GM12878 (cell line): ENCODE measurements around the gene BSND. TPM values are rescaled to one million over a fixed set of nuclear protein-coding genes. Genes with fewer than 3 reads are reported as not detected.

ENCODE experiments used
- BHLHE40 ChIP-seq, 2 experiments: fragments of 450-650 bp in 1 of 2; IDR thresholded peaks; 2 replicates each; pipeline ENCODE4 v1.6.1; 2011 to 2017; ENCODE audit warnings: low read depth in 2 of 2, borderline replicate concordance in 1 of 2, improper control_type of control experiment in 1 of 2, low read length in 1 of 2, mild to moderate bottlenecking in 1 of 2
- CBX3 ChIP-seq: fragments of 200-600 bp; sonication (generic); IDR thresholded peaks from 2 replicates; pipeline ENCODE4 v1.6.1; 2016; ENCODE audit warnings: low read depth, borderline replicate concordance
- CEBPZ ChIP-seq: fragments of 150-350 bp; IDR thresholded peaks from 2 replicates; pipeline ENCODE4 v1.6.1; 2016; ENCODE audit warnings: low read depth, low read length
- CHD1 ChIP-seq: IDR thresholded peaks from 2 replicates; pipeline ENCODE4 v1.6.1; 2012; ENCODE audit warnings: low read depth, low read length, improper control_type of control experiment
- FOXM1 ChIP-seq: IDR thresholded peaks from 2 replicates; pipeline ENCODE4 v1.6.1; 2012; ENCODE audit warnings: low read depth, mild to moderate bottlenecking, inconsistent platforms, low read length, moderate library complexity
- HDAC2 ChIP-seq: fragments of 200-600 bp; sonication (generic); IDR thresholded peaks from 2 replicates; pipeline ENCODE4 v1.6.1; 2017
- HDGF ChIP-seq: fragments of 450-650 bp; IDR thresholded peaks from 2 replicates; pipeline ENCODE4 v1.6.1; 2016; ENCODE audit warnings: antibody characterized with exemption
- JUNB ChIP-seq: IDR thresholded peaks from 2 replicates; pipeline ENCODE4 v1.6.1; 2016; ENCODE audit warnings: antibody characterized with exemption, mild to moderate bottlenecking
- JUND ChIP-seq: IDR thresholded peaks from 2 replicates; pipeline ENCODE4 v1.6.1; 2012; ENCODE audit warnings: low read depth, mild to moderate bottlenecking, low read length, improper control_type of control experiment, moderate library complexity
- MEF2A ChIP-seq: IDR thresholded peaks from 2 replicates; pipeline ENCODE4 v1.6.1; 2011; ENCODE audit warnings: low read depth, mild to moderate bottlenecking, low read length, moderate library complexity; ENCODE audit not compliant: insufficient read depth
- NFIC ChIP-seq: IDR thresholded peaks from 2 replicates; pipeline ENCODE4 v1.6.1; 2012; ENCODE audit warnings: low read depth, mild to moderate bottlenecking, inconsistent platforms, low read length, moderate library complexity
- NR2C2 ChIP-seq: IDR thresholded peaks from 2 replicates; pipeline ENCODE4 v1.6.1; 2011; ENCODE audit warnings: borderline replicate concordance, low read depth; ENCODE audit not compliant: control insufficient read depth, insufficient read length
- PAX8 ChIP-seq: fragments of 450-650 bp; IDR thresholded peaks from 2 replicates; pipeline ENCODE4 v1.6.1; 2017; ENCODE audit warnings: mild to moderate bottlenecking, moderate library complexity
- PBX3 ChIP-seq: IDR thresholded peaks from 2 replicates; pipeline ENCODE4 v1.6.1; 2011; ENCODE audit warnings: mild to moderate bottlenecking, low read depth, low read length, moderate library complexity; ENCODE audit not compliant: insufficient replicate concordance
- RELA ChIP-seq: fragments of 450-650 bp; IDR thresholded peaks from 2 replicates; pipeline ENCODE4 v1.8.0; 2014; ENCODE audit warnings: borderline replicate concordance; ENCODE audit not compliant: partially characterized antibody
- RUNX3 ChIP-seq: IDR thresholded peaks from 2 replicates; pipeline ENCODE4 v1.6.1; 2012; ENCODE audit warnings: low read length, inconsistent platforms
- SIN3A ChIP-seq: IDR thresholded peaks from 2 replicates; pipeline ENCODE4 v1.6.1; 2012; ENCODE audit warnings: low read depth, low read length, improper control_type of control experiment
- SIX5 ChIP-seq: IDR thresholded peaks from 2 replicates; pipeline ENCODE4 v1.6.1; 2011; ENCODE audit warnings: mild to moderate bottlenecking, low read depth, low read length, moderate library complexity; ENCODE audit not compliant: severe bottlenecking
- SPI1 ChIP-seq: IDR thresholded peaks from 2 replicates; pipeline ENCODE4 v1.6.1; 2011; ENCODE audit warnings: low read depth, mild to moderate bottlenecking, low read length, moderate library complexity, borderline replicate concordance; ENCODE audit not compliant: insufficient read depth
- SREBF1 ChIP-seq: IDR thresholded peaks from 2 replicates; pipeline ENCODE4 v1.6.1; 2012; ENCODE audit warnings: mild to moderate bottlenecking, low read length
- WRNIP1 ChIP-seq: IDR thresholded peaks from 2 replicates; pipeline ENCODE4 v1.6.1; 2011; ENCODE audit warnings: low read depth, low read length, improper control_type of control experiment, borderline replicate concordance
- ZBTB11 ChIP-seq: fragments of 450-650 bp; formaldehyde crosslinking; IDR thresholded peaks from 2 replicates; pipeline ENCODE4 v1.5.0; 2022; ENCODE audit warnings: mild to moderate bottlenecking, missing genetic modification characterization
- ZNF24 ChIP-seq: fragments of 450-650 bp; IDR thresholded peaks from 2 replicates; pipeline ENCODE4 v1.6.1; 2017; ENCODE audit warnings: antibody characterized with exemption, mild to moderate bottlenecking
- ZNF384 ChIP-seq: IDR thresholded peaks from 2 replicates; pipeline ENCODE4 v1.6.1; 2012; ENCODE audit warnings: low read depth, mild to moderate bottlenecking, low read length, improper control_type of control experiment, borderline replicate concordance
- ZSCAN29 ChIP-seq: fragments of 450-650 bp; IDR thresholded peaks from 2 replicates; pipeline ENCODE4 v1.6.1; 2017; ENCODE audit warnings: mild to moderate bottlenecking, moderate library complexity
- polyA plus RNA-seq, 11 experiments: library from polyadenylated mRNA; depleted of rRNA in 4 of 11; unstranded in 6 of 11; stranded (reverse) in 5 of 11; fragments of >200 nt; fragmentation: Nextera tagmentation in 4 of 11; fragmentation: Illumina TruSeq in 1 of 11; extraction: Ambion mirVana in 4 of 11; extraction: Trizol in 1 of 11; gene quantifications; 1 replicate in 1 of 11; 2 replicates in 10 of 11; pipeline versions ENCODE4 v1.2.1 to v1.2.3, GENCODE V29; 2011 to 2016; ENCODE audit warnings: inconsistent platforms in 2 of 11, missing spikeins in 2 of 11, low read depth in 1 of 11
- total RNA-seq, 4 experiments: library from RNA; depleted of rRNA in 3 of 4; stranded (reverse); fragments of >200 nt in 3 of 4; fragmentation: Illumina TruSeq in 1 of 4; extraction: Trizol in 1 of 4; gene quantifications; 2 replicates each; pipeline versions ENCODE4 v1.2.1 to v1.2.3, GENCODE V29; 2013 to 2021

The BSND gene
- total and polyA plus RNA-seq, 10 of the 15 experiments (the other 5 are each of a cell fraction or from before 2014, with no cell fraction given) = not detected

- no peak for TF ChIP-seq ZBTB11 (CRISPR knock-in tag)
- peak; percentile 65; the same call in 1 of the 2 replicates for TF ChIP-seq FOXM1
- no peak for TF ChIP-seq HDGF
- TF ChIP-seq JUNB = peak; percentile 98
- TF ChIP-seq SIX5 = no peak
- TF ChIP-seq WRNIP1 = 0 out of 2 replicates have a peak, but pooled peaks have one; percentile 49
- peak; percentile 30 for TF ChIP-seq RELA
- peak; percentile 63 for TF ChIP-seq ZNF384
- no peak for TF ChIP-seq ZSCAN29
- no peak for TF ChIP-seq ZNF24
- no peak for TF ChIP-seq SIN3A
- peak; percentile 58; the same call in 1 of the 2 replicates for TF ChIP-seq MEF2A
- no peak for TF ChIP-seq SREBF1
- TF ChIP-seq CBX3 = no peak
- peak; percentile 95 for TF ChIP-seq SPI1
- TF ChIP-seq PAX8 = no peak
- no peak for TF ChIP-seq PBX3
- TF ChIP-seq JUND = peak; percentile 69; the same call in 1 of the 2 replicates
- TF ChIP-seq RUNX3 = peak; percentile 79
- peak; percentile 100 for TF ChIP-seq BHLHE40 (IDR thresholded peaks at IDR 0.05; ENCODE audit: borderline replicate concordance in 1 of 2, low read depth in 2 of 2, low read length in 1 of 2)
- peak; percentile 86 for TF ChIP-seq NFIC
- TF ChIP-seq CHD1 = no peak
- no peak for TF ChIP-seq NR2C2
- no peak for TF ChIP-seq CEBPZ
- no peak for TF ChIP-seq HDAC2
These were observed 27.4 kb upstream of the BSND start (continued) for GRCh38 chr1:54971317-54971791.
